UCSD-AML1 (cell line): ENCODE results near the gene LPCAT1.

Source experiments
- DNase-seq: peaks from one replicate; lab custom pipeline; 2025; ENCODE audit not compliant: unreplicated experiment; lab: John Stamatoyannopoulos, UW

LPCAT1 gene

DNA sequence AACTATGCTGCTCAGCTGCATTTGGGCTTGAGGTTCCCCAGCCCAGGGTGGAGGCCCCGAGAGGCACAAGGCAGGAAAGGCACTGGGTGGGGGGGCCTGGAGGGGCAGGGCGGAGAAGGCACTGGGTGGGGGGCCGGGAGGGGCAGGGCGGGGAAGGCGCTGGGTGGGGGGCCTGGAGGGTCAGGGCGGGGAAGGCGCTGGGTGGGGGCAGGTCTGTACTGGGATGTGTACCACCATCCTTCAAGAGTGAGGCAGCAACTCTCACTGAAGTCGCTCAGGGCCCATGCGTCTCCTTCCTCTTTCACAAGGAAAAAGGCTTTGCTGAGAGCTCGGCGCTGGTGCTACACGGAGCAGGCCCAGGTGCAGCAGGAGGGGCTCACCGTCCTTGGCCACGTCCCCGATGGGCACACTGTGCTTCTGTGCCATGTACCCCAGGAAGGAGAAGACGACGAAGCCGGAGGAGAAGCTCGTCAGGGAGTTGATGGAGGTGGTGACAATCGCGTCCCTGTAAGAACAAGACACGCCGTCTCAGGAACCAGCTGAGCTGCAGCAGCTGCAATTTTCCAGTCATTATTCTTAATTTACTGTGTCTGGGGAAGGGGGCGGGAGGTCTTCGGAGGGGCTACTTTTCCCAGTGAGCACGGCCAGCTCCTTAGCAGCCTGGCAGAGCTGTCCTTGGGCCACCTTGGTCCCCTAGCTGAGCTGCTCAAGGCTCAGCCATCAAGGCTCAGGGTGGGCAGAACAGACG lies 109.3 kb downstream of the LPCAT1 start:
- DNase-seq, result no peak

DNA sequence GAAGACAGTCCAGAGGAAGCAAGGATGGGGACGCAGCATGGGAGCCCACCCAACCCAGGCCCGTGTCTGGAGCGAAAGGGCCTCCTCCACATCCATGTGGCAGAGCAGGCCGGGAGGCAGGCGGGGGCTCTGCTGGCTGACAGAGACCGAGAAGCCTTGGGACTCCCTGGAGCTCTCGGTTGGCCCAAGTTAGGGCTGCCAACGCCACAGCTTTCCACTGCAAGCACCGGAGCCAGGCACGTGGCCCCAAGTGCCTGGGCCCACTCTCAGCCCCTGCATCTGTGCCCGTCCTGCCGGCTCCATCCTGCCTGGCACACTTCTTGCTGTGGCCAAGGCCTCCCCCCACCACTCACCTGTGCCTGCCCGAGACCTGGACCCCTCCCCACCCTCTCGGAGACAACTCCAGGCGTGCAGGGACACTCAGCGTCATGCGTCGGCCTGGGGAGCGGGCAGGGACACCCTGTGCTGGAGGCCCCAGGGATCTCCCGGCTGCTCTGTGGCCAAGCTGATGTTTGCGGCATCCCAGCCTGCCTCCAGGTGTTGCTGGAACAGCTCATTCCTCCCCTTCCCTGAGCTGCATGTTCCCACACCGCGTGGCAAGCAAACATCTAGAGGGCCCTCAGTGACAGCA lies 110.0 kb downstream of the LPCAT1 start:
- DNase-seq, result no peak

DNA sequence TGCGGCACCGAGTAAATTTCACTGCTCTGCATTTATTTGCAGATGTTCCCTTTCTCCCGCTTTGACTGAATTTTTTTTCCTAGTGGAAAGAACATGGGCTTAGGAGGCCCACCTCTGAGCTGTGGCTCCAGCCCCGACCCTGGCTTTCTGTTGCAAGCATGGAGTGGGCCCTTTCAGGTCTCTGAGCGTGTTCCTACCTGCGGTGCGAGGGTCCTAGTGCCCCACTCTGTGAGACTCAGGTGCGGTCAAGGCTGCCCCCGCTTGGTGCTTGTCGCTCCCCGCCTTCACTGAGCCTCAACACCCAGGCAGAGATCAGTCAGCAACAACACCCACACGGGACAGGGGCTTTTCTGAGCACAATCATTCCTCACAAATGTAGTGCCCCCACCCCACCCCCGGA lies 110.5 kb downstream of the LPCAT1 start:
- DNase-seq, result no peak

DNA sequence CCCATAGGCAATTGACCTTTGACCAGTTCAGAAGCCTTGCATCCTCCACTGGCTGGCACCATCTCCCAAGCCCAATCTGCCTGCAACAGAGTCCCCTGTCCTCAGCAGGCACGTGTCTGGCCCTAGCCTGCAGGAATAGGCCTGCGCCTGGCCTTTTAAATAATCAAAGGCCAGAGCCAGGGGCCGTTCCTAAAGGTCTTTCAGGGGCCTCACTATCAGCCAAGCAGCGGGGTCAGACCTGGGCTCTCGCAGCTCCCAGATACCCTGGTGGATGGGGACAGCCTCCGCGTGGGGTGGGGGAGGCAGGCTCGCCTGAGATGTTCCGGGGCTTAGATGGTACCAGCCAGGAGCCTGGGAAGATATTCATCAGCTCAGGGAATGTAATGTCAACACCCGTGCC lies 111.1 kb downstream of the LPCAT1 start:
- no peak for DNase-seq

DNA sequence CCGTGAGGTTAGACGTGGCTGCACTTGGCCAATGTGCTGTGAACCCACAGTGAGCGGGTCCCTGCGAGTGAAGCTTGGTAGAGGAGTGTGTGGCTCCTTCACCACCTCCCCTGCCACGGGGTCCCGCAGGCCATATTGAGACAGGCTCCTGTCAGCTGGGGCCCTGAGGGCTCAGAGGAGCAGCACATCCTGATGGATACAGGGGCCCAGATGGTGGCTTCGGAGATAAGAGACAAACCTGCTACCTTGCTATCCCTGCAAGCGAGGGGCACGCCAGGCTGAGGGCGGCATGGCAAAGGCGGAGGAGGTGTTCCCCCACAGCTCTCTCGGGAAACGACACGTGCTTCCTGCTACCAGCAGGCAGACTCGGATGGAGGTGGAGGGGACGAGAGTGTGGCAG lies 111.6 kb downstream of the LPCAT1 start:
- no peak for DNase-seq
